ENCODE data around the gene ACVR2A. TPM values are rescaled to one million over a fixed set of nuclear protein-coding genes. Genes with fewer than 3 reads are reported as not detected.

Gene ACVR2A
- total RNA-seq, 1 donor from 2014 or later: 22.6 TPM

GRCh38 chr2:147916723-147917122 lies 71.9 kb downstream of the ACVR2A start:
- Histone ChIP-seq H3K79me2 (ENCODE audit: insufficient read depth, low read length) (no peaks in the 10 kb centered on the region), H3K9ac (ENCODE audit: low read length) (no peak overlapping the region), H3K4me3 (ENCODE audit: insufficient read depth, low read depth, low read length) (no peak overlapping the region), H3K4me1 (ENCODE audit: insufficient read depth, low read length) (no peaks in the 10 kb centered on the region), H3K9me3 (ENCODE audit: insufficient read depth, low read depth, low read length) (no peaks in the 10 kb centered on the region), H3K36me3 (ENCODE audit: insufficient read depth, low read length) (no peaks in the 10 kb centered on the region), H3K27ac (ENCODE audit: low read depth, low read length) (no peak overlapping the region), H3K4me2 (ENCODE audit: low read length) (no peak overlapping the region), H2AFZ (ENCODE audit: low read depth, low read length) (no peak overlapping the region), H4K20me1 (ENCODE audit: insufficient read depth, low read length) (no peaks in the 10 kb centered on the region), H3K27me3 (ENCODE audit: insufficient read depth, low read length) (no peaks in the 10 kb centered on the region)
- Mint-ChIP-seq H3K4me1 (ENCODE audit: low read depth, unreplicated experiment) (peaks cover 15% of the 10 kb centered on the region), H3K9me3 (ENCODE audit: unreplicated experiment) (no peaks in the 10 kb centered on the region), H3K36me3 (ENCODE audit: low read depth, unreplicated experiment) (peaks cover 6% of the 10 kb centered on the region), H3K4me3 (ENCODE audit: unreplicated experiment) (no peak overlapping the region), H3K27me3 (ENCODE audit: low read depth, unreplicated experiment) (no peaks in the 10 kb centered on the region), H3K27ac (ENCODE audit: unreplicated experiment) (no peak overlapping the region)
- no peak for DNase-seq (ENCODE audit: low read depth)
- TF ChIP-seq CTCF (IDR thresholded peaks at IDR 0.05; ENCODE audit: insufficient read depth, low read depth, low read length) (no peak), EZH2 (IDR thresholded peaks at IDR 0.05; ENCODE audit: insufficient read depth, low read length) (no peak)
- no peak for FAIRE-seq

GRCh38 chr2:147917161-147917560 lies 72.3 kb downstream of the ACVR2A start:
- peaks cover 15% of the 10 kb centered on the region for H3K4me1 Mint-ChIP-seq (ENCODE audit: low read depth, unreplicated experiment)
- Histone ChIP-seq H3K27ac (ENCODE audit: low read depth, low read length) (no peak overlapping the region), H4K20me1 (ENCODE audit: insufficient read depth, low read length) (no peaks in the 10 kb centered on the region), H3K4me2 (ENCODE audit: low read length) (no peak overlapping the region), H3K9me3 (ENCODE audit: insufficient read depth, low read depth, low read length) (no peaks in the 10 kb centered on the region), H3K4me1 (ENCODE audit: insufficient read depth, low read length) (no peaks in the 10 kb centered on the region), H3K79me2 (ENCODE audit: insufficient read depth, low read length) (no peaks in the 10 kb centered on the region), H2AFZ (ENCODE audit: low read depth, low read length) (no peak overlapping the region), H3K9ac (ENCODE audit: low read length) (no peak overlapping the region), H3K27me3 (ENCODE audit: insufficient read depth, low read length) (no peaks in the 10 kb centered on the region), H3K36me3 (ENCODE audit: insufficient read depth, low read length) (no peaks in the 10 kb centered on the region), H3K4me3 (ENCODE audit: insufficient read depth, low read depth, low read length) (no peak overlapping the region)
- H3K27ac Mint-ChIP-seq (ENCODE audit: unreplicated experiment): no peak overlapping the region
- H3K9me3 Mint-ChIP-seq (ENCODE audit: unreplicated experiment): no peaks in the 10 kb centered on the region
- peaks cover 6% of the 10 kb centered on the region for H3K36me3 Mint-ChIP-seq (ENCODE audit: low read depth, unreplicated experiment)
- DNase-seq (ENCODE audit: low read depth) (no peak), FAIRE-seq (no peak)
- H3K27me3 Mint-ChIP-seq (ENCODE audit: low read depth, unreplicated experiment): no peaks in the 10 kb centered on the region
- TF ChIP-seq EZH2 (IDR thresholded peaks at IDR 0.05; ENCODE audit: insufficient read depth, low read length) (no peak), CTCF (IDR thresholded peaks at IDR 0.05; ENCODE audit: insufficient read depth, low read depth, low read length) (no peak)
- H3K4me3 Mint-ChIP-seq (ENCODE audit: unreplicated experiment): no peak overlapping the region

GRCh38 chr2:147923846-147924245 lies 79.0 kb downstream of the ACVR2A start:
- H3K27ac Mint-ChIP-seq (ENCODE audit: unreplicated experiment): no peak overlapping the region
- no peak overlapping the region for H3K27ac ChIP-seq (ENCODE audit: low read depth, low read length)
- no peak for TF ChIP-seq EZH2 (IDR thresholded peaks at IDR 0.05; ENCODE audit: insufficient read depth, low read length)
- TF ChIP-seq CTCF (IDR thresholded peaks at IDR 0.05; ENCODE audit: insufficient read depth, low read depth, low read length): no peak
- peaks cover 5% of the 10 kb centered on the region for H3K36me3 Mint-ChIP-seq (ENCODE audit: low read depth, unreplicated experiment)
- no peak overlapping the region for H3K9ac ChIP-seq (ENCODE audit: low read length)
- H3K4me1 ChIP-seq (ENCODE audit: insufficient read depth, low read length): no peaks in the 10 kb centered on the region
- FAIRE-seq (no peak), DNase-seq (ENCODE audit: low read depth) (no peak)
- H3K9me3 Mint-ChIP-seq (ENCODE audit: unreplicated experiment): no peaks in the 10 kb centered on the region
- H3K9me3 ChIP-seq (ENCODE audit: insufficient read depth, low read depth, low read length): no peaks in the 10 kb centered on the region
- H3K4me3 ChIP-seq (ENCODE audit: insufficient read depth, low read depth, low read length): no peak overlapping the region
- no peak overlapping the region for H2AFZ ChIP-seq (ENCODE audit: low read depth, low read length)
- H3K27me3 Mint-ChIP-seq (ENCODE audit: low read depth, unreplicated experiment): no peaks in the 10 kb centered on the region
- H4K20me1 ChIP-seq (ENCODE audit: insufficient read depth, low read length): no peaks in the 10 kb centered on the region
- H3K4me2 ChIP-seq (ENCODE audit: low read length): no peak overlapping the region
- H3K79me2 ChIP-seq (ENCODE audit: insufficient read depth, low read length): no peaks in the 10 kb centered on the region
- H3K27me3 ChIP-seq (ENCODE audit: insufficient read depth, low read length): no peaks in the 10 kb centered on the region
- H3K4me3 Mint-ChIP-seq (ENCODE audit: unreplicated experiment): no peak overlapping the region
- no peaks in the 10 kb centered on the region for H3K4me1 Mint-ChIP-seq (ENCODE audit: low read depth, unreplicated experiment)
- H3K36me3 ChIP-seq (ENCODE audit: insufficient read depth, low read length): no peaks in the 10 kb centered on the region

Data from astrocyte (in vitro differentiated cells and primary cell).